ENCODE measurements around the gene HOXB3. TPM values are rescaled to one million over a fixed set of nuclear protein-coding genes. Genes with fewer than 3 reads are reported as not detected.

Gene HOXB3
- total and polyA plus RNA-seq, 8 donors: 1.1 to 5.6 (median 2.0) TPM

DNA sequence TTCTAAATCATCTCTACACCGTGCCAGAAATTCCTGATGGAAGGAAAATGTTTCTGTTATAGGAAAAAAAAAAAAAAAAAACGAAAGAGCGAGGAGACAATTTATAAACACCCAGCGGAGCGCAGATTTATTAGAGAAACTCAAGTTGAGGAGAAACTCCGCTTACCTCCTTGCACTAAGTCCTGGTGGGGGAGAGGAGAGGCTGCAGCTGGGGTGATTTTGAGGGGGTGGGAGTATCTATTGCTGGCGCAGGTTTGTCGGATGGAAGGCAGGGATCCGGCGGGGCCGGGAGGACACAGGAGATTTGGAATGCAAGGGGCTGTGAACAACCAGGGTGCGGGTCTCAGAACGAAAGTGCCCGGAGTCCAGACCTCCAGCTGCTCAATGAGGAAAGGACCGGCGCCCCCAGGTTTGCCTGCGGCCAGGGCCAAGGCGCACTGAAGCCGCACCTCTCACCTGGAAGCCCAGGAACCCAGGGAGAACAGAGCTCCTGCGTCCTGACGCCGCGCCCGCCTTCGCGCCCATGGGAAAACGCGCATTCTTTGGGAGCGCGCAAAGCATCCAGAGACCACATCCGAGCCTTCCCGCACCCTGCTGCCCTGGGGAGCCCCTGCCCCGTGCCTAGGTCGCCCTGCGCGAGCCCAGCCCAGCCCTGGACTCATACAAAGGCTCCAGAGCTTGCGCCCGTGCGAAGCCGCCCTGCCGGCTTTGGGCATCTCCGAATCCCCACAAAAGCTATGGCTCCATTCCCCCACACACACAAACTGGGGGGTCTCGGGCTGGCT lies 27.6 kb upstream of the HOXB3 start:
- WGBS, 2 donors: 8 to 9% methylated on average over 33 to 43 of the region's 43 CpGs
- TF ChIP-seq, protein P1, sequence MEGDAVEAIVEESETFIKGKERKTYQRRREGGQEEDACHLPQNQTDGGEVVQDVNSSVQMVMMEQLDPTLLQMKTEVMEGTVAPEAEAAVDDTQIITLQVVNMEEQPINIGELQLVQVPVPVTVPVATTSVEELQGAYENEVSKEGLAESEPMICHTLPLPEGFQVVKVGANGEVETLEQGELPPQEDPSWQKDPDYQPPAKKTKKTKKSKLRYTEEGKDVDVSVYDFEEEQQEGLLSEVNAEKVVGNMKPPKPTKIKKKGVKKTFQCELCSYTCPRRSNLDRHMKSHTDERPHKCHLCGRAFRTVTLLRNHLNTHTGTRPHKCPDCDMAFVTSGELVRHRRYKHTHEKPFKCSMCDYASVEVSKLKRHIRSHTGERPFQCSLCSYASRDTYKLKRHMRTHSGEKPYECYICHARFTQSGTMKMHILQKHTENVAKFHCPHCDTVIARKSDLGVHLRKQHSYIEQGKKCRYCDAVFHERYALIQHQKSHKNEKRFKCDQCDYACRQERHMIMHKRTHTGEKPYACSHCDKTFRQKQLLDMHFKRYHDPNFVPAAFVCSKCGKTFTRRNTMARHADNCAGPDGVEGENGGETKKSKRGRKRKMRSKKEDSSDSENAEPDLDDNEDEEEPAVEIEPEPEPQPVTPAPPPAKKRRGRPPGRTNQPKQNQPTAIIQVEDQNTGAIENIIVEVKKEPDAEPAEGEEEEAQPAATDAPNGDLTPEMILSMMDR (IDR thresholded peaks at IDR 0.05): no peak
- H3K4me3 ChIP-seq: no peak overlapping the region
- H3K4me1 ChIP-seq: no peaks in the 10 kb centered on the region
- H3K9me3 ChIP-seq: no peaks in the 10 kb centered on the region
- peaks cover 9 to 73% (median 23%) of the 10 kb centered on the region in 4 donors for H3K27me3 ChIP-seq
- DNase-seq: no peak
- H3K36me3 ChIP-seq: no peaks in the 10 kb centered on the region
- intact Hi-C loops (cut with DNase I): loop anchor here in 1 of 3 donors (10.0 kb wide), 1 partner anchor 473 kb away; no protein-coding TSS in a partner anchor
- H3K27ac ChIP-seq: no peak overlapping the region
- FAIRE-seq: no peak
- no peak for ATAC-seq

DNA sequence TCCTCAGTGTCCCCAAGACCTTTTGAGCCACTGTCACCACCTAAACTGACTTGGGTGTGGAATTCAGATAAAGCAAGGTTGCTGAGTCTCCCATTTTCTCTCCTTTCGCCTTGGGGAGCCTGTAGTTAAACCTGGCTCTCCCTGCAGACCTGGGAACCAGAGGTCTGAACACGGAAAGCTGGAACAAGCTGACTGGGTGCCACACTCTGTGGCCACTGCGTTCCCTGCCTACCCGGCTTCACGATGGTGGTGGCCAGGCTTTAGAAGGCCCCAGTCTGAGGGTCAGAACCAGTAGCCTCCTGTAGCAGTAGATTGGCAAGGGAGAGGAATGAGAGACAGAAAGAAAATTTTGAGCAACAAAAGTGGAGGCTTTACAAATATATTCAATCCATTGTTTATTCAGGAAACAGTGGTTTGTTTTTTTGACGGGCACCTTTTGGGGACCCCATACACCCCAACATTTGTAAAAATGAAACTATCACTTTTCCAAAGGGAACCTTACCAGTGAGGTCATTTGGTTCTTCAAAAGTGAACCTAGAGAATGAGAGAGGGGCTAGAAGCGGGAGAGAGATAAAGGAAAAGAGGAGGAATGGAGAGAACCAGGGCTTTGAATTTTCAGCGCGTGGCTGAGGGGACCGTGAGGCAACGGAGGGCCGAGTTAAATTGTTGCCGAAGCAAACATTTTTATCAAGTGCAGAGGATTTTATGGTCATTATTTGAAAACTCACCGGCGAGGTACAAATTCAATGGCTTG lies 26.9 kb upstream of the HOXB3 start:
- no peaks in the 10 kb centered on the region for H3K4me1 ChIP-seq
- H3K4me3 ChIP-seq: no peak overlapping the region
- FAIRE-seq: no peak
- intact Hi-C loops (cut with DNase I): loop anchor here in 1 of 3 donors (10.0 kb wide), 1 partner anchor 472 kb away; no protein-coding TSS in a partner anchor
- no peak for DNase-seq
- peaks cover 9 to 69% (median 22%) of the 10 kb centered on the region in 4 donors for H3K27me3 ChIP-seq
- no peak for ATAC-seq
- TF ChIP-seq, protein P1 (IDR thresholded peaks at IDR 0.05): no peak
- no peak overlapping the region for H3K27ac ChIP-seq
- no peaks in the 10 kb centered on the region for H3K36me3 ChIP-seq
- WGBS, 2 donors: 11 to 14% methylated on average over 15 of the region's 15 CpGs
- H3K9me3 ChIP-seq: no peaks in the 10 kb centered on the region

DNA sequence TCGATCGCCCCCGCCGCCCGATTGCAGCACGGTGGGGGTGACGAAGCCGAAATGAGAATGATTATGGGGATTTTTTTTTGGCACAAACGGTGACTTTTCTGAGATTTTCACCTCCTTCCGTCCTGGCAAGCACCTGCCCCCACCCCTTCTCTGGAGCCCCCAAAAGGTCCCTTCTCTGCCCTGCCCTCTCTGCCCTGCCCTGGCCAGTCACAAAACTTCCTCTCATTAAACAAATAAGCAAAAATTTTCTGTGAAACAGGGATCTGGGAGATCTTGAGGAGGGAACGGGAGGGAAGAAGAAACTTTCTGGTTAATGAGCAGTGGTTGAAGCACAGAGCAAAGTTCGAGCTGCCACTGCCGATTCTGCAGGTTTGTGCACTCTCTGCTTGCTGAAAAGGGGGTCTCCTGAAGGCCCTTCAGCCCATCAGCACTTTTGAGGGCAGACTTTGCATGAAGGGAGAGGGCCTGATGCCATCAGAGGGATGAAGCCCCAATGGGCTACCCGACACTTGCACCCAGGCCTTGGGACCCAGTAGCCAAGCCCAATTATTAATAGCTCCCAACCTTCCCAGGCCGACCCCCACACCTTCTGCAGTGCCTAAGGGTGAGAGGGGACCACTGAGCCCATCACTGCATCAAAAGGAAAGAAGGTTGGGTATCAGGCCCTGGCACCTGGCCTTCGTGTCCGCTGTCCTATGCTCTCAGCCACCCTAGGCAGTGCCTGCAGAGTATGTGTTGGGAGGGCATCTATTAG lies 26.1 kb upstream of the HOXB3 start:
- intact Hi-C loops (cut with DNase I): loop anchor here in 1 of 3 donors (10.0 kb wide), 1 partner anchor 471 kb away; no protein-coding TSS in a partner anchor
- FAIRE-seq (no peak), DNase-seq (no peak), ATAC-seq (no peak)
- Histone ChIP-seq H3K4me1 (no peaks in the 10 kb centered on the region), H3K27me3 (peaks cover 9 to 67% (median 21%) of the 10 kb centered on the region in 4 donors), H3K9me3 (no peaks in the 10 kb centered on the region), H3K4me3 (no peak overlapping the region), H3K27ac (no peak overlapping the region), H3K36me3 (no peaks in the 10 kb centered on the region)
- TF ChIP-seq, protein P1 (IDR thresholded peaks at IDR 0.05): no peak
- WGBS, 2 donors: 18 to 20% methylated on average over 17 of the region's 17 CpGs

DNA sequence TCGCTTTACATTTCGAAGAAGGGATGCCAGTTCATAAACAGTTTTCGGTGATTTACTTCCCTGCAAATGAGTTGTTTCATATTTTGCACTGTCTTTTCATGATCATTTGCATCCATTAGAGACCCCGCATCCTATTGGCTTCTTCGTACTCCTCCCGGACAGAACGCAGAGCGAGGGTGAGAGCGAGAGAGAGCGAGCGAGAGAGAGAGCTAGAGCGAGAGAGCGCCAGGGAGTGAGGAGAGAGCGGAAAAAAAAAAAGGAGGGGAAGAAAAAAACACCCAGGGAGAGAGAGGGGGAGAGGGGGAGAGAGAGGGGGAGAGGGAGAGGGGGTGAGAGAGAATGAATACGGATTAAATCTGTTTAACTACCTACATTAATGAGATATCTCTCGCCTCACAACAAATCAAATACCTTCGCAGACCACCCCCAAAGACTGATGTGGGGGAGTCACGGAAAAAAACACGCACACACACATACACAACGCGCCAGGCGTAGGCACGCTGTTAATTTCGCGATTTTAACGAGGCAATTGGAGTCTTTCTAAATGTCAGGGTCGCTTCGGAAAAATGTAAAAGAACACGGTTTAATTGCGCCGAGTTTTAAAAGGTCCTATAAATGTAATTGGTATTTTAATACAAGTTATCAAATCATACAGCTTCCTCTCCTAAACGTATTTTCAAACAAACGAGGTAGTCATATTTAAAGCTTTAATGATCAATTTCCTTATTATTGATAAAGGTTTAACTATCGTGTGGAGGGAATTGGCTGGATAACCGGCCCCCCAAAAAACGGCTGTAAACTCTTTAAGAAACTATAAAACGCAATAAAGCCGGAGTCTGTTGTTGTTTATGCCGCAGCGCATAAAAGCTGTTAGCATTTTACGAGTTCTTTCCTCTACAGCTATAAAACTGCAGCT lies 25.3 kb upstream of the HOXB3 start, which contains the start of gene HOXB8:
Gene HOXB8, minus strand, starts transcription at position 246 of the 916 bp plus-strand sequence. CDS start 588 bp downstream, outside the sequence.
- Histone ChIP-seq H3K9me3 (no peaks in the 10 kb centered on the region), H3K4me1 (peaks cover 0 to 3% (median 0%) of the 10 kb centered on the region in 3 donors), H3K27ac (no peak within 1 kb of the TSS), H3K4me3 (no peak within 1 kb of the TSS), H3K36me3 (no peaks in the 10 kb centered on the region), H3K27me3 (peaks cover 9 to 69% (median 21%) of the 10 kb centered on the region in 4 donors)
- intact Hi-C loops (cut with DNase I): loop anchor here in 1 of 3 donors (10.0 kb wide), 1 partner anchor 471 kb away; no protein-coding TSS in a partner anchor
- WGBS, 2 donors: 13 to 16% methylated on average over 41 of the region's 41 CpGs
- FAIRE-seq (no peak), DNase-seq (no peak), ATAC-seq (no peak)
- TF ChIP-seq, protein P1 (IDR thresholded peaks at IDR 0.05): no peak

All from pancreas (tissue), 10 donors.